SK-N-MC (cell line): ENCODE data around the gene ACOXL.

Source experiments
- EZH2 ChIP-seq: fragments of 200-600 bp; sonication (generic); IDR thresholded peaks from one replicate; pipeline ENCODE4 v1.6.1; 2017; ENCODE audit warnings: antibody characterized with exemption
- FOXP2 ChIP-seq: optimal IDR thresholded peaks from 2 replicates; pipeline ENCODE3; 2011; ENCODE audit warnings: mild to moderate bottlenecking, moderate library complexity; ENCODE audit not compliant: insufficient read depth; ENCODE audit errors: extremely low read length, control extremely low read depth
- POLR2AphosphoS5 ChIP-seq: IDR thresholded peaks from 2 replicates; pipeline ENCODE4 v1.6.1; 2012; ENCODE audit warnings: mild to moderate bottlenecking, low read depth, low read length, borderline replicate concordance

DNA sequence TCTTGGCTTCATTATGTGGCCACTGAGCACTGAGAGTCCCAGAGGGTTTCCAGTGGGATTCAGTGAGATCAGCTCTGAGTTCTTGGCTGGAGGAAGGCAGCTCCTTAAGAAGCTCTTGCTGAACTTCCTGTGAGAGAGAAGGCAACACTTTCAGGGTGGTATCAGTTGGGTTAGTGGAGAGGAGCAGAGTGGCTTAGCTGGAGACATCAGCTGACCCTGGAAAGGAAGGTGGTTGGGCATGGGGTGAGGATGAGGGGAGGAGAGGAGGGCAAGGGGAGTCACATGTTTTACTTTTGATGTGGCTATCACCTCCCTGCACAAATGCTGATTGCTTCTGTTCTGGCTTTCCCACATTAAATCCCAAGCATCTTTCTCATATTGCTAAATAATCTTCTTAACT, 95.1 kb downstream of the ACOXL start:
- TF ChIP-seq POLR2AphosphoS5 (no peak), EZH2 (no peak), FOXP2 (no peak)
